H1 (cell line): ENCODE measurements around the gene NINJ2. TPM values are rescaled to one million over a fixed set of nuclear protein-coding genes. Genes with fewer than 3 reads are reported as not detected.

ENCODE experiments used
- CTCF ChIA-PET: fragments of 300-600 bp; sonication (Branson Sonifier 250); formaldehyde crosslinking; loops from one replicate; lab custom pipeline; 2021; ENCODE audit not compliant: partially characterized antibody; lab: Charles Lee
- POLR2A ChIA-PET: fragments of 300-600 bp; sonication (Branson Sonifier 250); formaldehyde crosslinking; loops from one replicate; lab custom pipeline; 2021; ENCODE audit warnings: inconsistent platforms; ENCODE audit not compliant: partially characterized antibody; lab: Charles Lee
- DNase-seq, 2 experiments: peaks; one replicate each; pipeline versions ENCODE4 v3.0.0 to v3.0.0-alpha.2; 2010 to 2022; ENCODE audit warnings: low spot score in 2 of 2, low read depth in 1 of 2, mixed read lengths in 1 of 2
- FAIRE-seq: peaks from 2 replicates; lab custom pipeline; 2011; peaks lifted over from hg19 to GRCh38; lab: Jason Lieb, UNC
- H2AFZ ChIP-seq: 2 replicates; pipeline ENCODE4 v1.8.1; 2012; ENCODE audit warnings: low read length, inconsistent platforms
- H2AK5ac ChIP-seq: 2 replicates; pipeline ENCODE4 v1.6.1; 2013; ENCODE audit warnings: low read depth, low read length
- H2BK120ac ChIP-seq: replicated peaks from 2 replicates; pipeline ENCODE3; 2013; ENCODE audit warnings: low read depth, low read length, inconsistent platforms
- H2BK12ac ChIP-seq: 2 replicates; pipeline ENCODE4 v1.6.1; 2013; ENCODE audit warnings: low read depth, low read length
- H2BK15ac ChIP-seq: 2 replicates; pipeline ENCODE4 v1.6.1; 2013; ENCODE audit warnings: low read length
- H2BK20ac ChIP-seq: 2 replicates; pipeline ENCODE4 v1.6.1; 2013; ENCODE audit warnings: low read length
- H2BK5ac ChIP-seq: 2 replicates; pipeline ENCODE4 v1.6.1; 2013; ENCODE audit warnings: low read depth, low read length
- H3K14ac ChIP-seq: 2 replicates; pipeline ENCODE4 v1.6.1; 2013; ENCODE audit warnings: inconsistent platforms; ENCODE audit not compliant: insufficient read length
- H3K18ac ChIP-seq: 2 replicates; pipeline ENCODE4 v1.6.1; 2013; ENCODE audit warnings: low read length; ENCODE audit errors: extremely low read depth
- H3K23ac ChIP-seq: 2 replicates; pipeline ENCODE4 v1.6.1; 2013; ENCODE audit warnings: inconsistent platforms; ENCODE audit not compliant: insufficient read length
- H3K23me2 ChIP-seq: 2 replicates; pipeline ENCODE4 v1.6.1; 2013; ENCODE audit warnings: low read depth, low read length
- H3K27ac ChIP-seq: 2 replicates; pipeline ENCODE4 v1.6.1; 2011; ENCODE audit warnings: low read depth, low read length, inconsistent platforms
- H3K27me3 ChIP-seq, 4 experiments: replicated peaks in 1 of 4; 1 replicate in 1 of 4; 2 replicates in 3 of 4; pipeline versions ENCODE4 v1.6.1 to v1.8.1; 2011 to 2013; ENCODE audit warnings: low read length in 3 of 4, mild to moderate bottlenecking in 3 of 4, inconsistent platforms in 2 of 4, mixed read lengths in 2 of 4, moderate library complexity in 1 of 4; ENCODE audit not compliant: control insufficient read depth in 3 of 4, insufficient read depth in 3 of 4; ENCODE audit errors: extremely low read depth in 1 of 4
- H3K36me3 ChIP-seq, 4 experiments: 2 replicates each; pipeline versions ENCODE4 v1.6.1 to v1.8.1; 2011 to 2013; ENCODE audit warnings: mild to moderate bottlenecking in 4 of 4, low read length in 3 of 4, moderate library complexity in 2 of 4, control low read depth in 1 of 4, inconsistent platforms in 1 of 4; ENCODE audit not compliant: insufficient read depth in 4 of 4, control insufficient read depth in 2 of 4
- H3K4ac ChIP-seq: replicated peaks from 2 replicates; pipeline ENCODE3; 2013; ENCODE audit warnings: low read length, low read depth, mixed read lengths, inconsistent platforms; ENCODE audit not compliant: insufficient read length
- H3K4me1 ChIP-seq, 4 experiments: replicated peaks in 1 of 4; 1 replicate in 1 of 4; 2 replicates in 3 of 4; pipeline versions ENCODE4 v1.6.1 to v1.8.1; 2011 to 2013; ENCODE audit warnings: low read length in 3 of 4, inconsistent platforms in 2 of 4, mixed read lengths in 1 of 4; ENCODE audit not compliant: insufficient read depth in 4 of 4, control insufficient read depth in 3 of 4
- H3K4me2 ChIP-seq, 2 experiments: 2 replicates each; pipeline versions ENCODE4 v1.6.1 to v1.8.1; 2011 to 2013; ENCODE audit warnings: low read depth in 2 of 2, low read length in 2 of 2, control low read depth in 1 of 2, inconsistent platforms in 1 of 2, mild to moderate bottlenecking in 1 of 2; ENCODE audit not compliant: insufficient read depth in 1 of 2
- H3K4me3 ChIP-seq, 4 experiments: fragments of 200-600, 300-600 bp in 1 of 4; sonication (generic), shearing (Covaris generic), sonication (Bioruptor Twin) in 1 of 4; 2 replicates each; pipeline versions ENCODE4 v1.5.1 to v1.8.1; 2011 to 2016; ENCODE audit warnings: low read length in 4 of 4, low read depth in 3 of 4, control low read depth in 2 of 4, inconsistent platforms in 2 of 4, mild to moderate bottlenecking in 2 of 4, mixed read lengths in 1 of 4, moderate library complexity in 1 of 4; ENCODE audit not compliant: insufficient read depth in 2 of 4; ENCODE audit errors: extremely low read depth in 1 of 4
- H3K56ac ChIP-seq: replicated peaks from 2 replicates; pipeline ENCODE3; 2013; ENCODE audit warnings: low read depth, mild to moderate bottlenecking, mixed read lengths, low read length, inconsistent platforms; ENCODE audit not compliant: insufficient read length
- H3K79me1 ChIP-seq: 2 replicates; pipeline ENCODE4 v1.6.1; 2013; ENCODE audit warnings: low read depth, low read length, control low read depth
- H3K79me2 ChIP-seq, 2 experiments: 2 replicates each; pipeline versions ENCODE4 v1.6.1 to v1.8.1; 2012 to 2013; ENCODE audit warnings: low read length in 2 of 2, mild to moderate bottlenecking in 2 of 2, inconsistent platforms in 1 of 2; ENCODE audit not compliant: insufficient read depth in 2 of 2, control insufficient read depth in 1 of 2
- H3K9ac ChIP-seq, 4 experiments: replicated peaks in 1 of 4; 1 replicate in 1 of 4; 2 replicates in 3 of 4; pipeline versions ENCODE4 v1.6.1 to v1.8.1; 2011 to 2013; ENCODE audit warnings: low read depth in 3 of 4, low read length in 3 of 4, control low read depth in 2 of 4, mild to moderate bottlenecking in 2 of 4, moderate library complexity in 2 of 4, inconsistent platforms in 1 of 4; ENCODE audit errors: extremely low read depth in 1 of 4
- H3K9me3 ChIP-seq, 2 experiments: 2 replicates each; pipeline versions ENCODE4 v1.6.1 to v1.8.1; 2012 to 2013; ENCODE audit warnings: mild to moderate bottlenecking in 2 of 2, moderate library complexity in 2 of 2, control low read depth in 1 of 2, inconsistent platforms in 1 of 2, low read depth in 1 of 2, low read length in 1 of 2, mixed read lengths in 1 of 2; ENCODE audit not compliant: insufficient read depth in 2 of 2
- H4K20me1 ChIP-seq, 2 experiments: replicated peaks in 1 of 2; 2 replicates each; pipeline versions ENCODE3 to v1.8.1; 2011 to 2013; ENCODE audit warnings: inconsistent platforms in 2 of 2, low read length in 2 of 2, mild to moderate bottlenecking in 1 of 2; ENCODE audit not compliant: insufficient read depth in 2 of 2, control insufficient read depth in 1 of 2
- H4K5ac ChIP-seq: 2 replicates; pipeline ENCODE4 v1.6.1; 2013; ENCODE audit warnings: low read length, low read depth, mixed read lengths, inconsistent platforms; ENCODE audit not compliant: insufficient read length
- H4K8ac ChIP-seq: 2 replicates; pipeline ENCODE4 v1.8.0; 2013; ENCODE audit warnings: mild to moderate bottlenecking, moderate library complexity, low read length, inconsistent platforms; ENCODE audit not compliant: insufficient read depth; ENCODE audit errors: extremely low read depth
- H4K91ac ChIP-seq: replicated peaks from 2 replicates; pipeline ENCODE3; 2013; ENCODE audit warnings: low read length, mixed read lengths, inconsistent platforms; ENCODE audit not compliant: insufficient read length
- BACH1 ChIP-seq: IDR thresholded peaks from 2 replicates; pipeline ENCODE4 v1.6.1; 2012; ENCODE audit warnings: low read length, improper control_type of control experiment
- BRCA1 ChIP-seq: IDR thresholded peaks from 2 replicates; pipeline ENCODE4 v1.6.1; 2012; ENCODE audit warnings: low read depth, low read length, improper control_type of control experiment
- CEBPB ChIP-seq: IDR thresholded peaks from 2 replicates; pipeline ENCODE4 v1.6.1; 2012; ENCODE audit warnings: low read depth, low read length
- CHD2 ChIP-seq: IDR thresholded peaks from 2 replicates; pipeline ENCODE4 v1.6.1; 2012; ENCODE audit warnings: low read length, improper control_type of control experiment
- MAX ChIP-seq: IDR thresholded peaks from 2 replicates; pipeline ENCODE4 v1.6.1; 2012; ENCODE audit warnings: inconsistent platforms
- NRF1 ChIP-seq: IDR thresholded peaks from 2 replicates; pipeline ENCODE4 v1.6.1; 2011; ENCODE audit warnings: mild to moderate bottlenecking, low read depth, low read length, improper control_type of control experiment
- WGBS, 2 experiments: shearing (Covaris generic) in 1 of 2; methylation state at CpG; one replicate each; pipeline versions ENCODE4 v1.1.6 to v1.1.7; 2013 to 2015; ENCODE audit warnings: low lambda C conversion rate in 2 of 2, mixed read lengths in 2 of 2, inconsistent platforms in 1 of 2, low coverage in 1 of 2, missing lambda C conversion rate in 1 of 2; ENCODE audit not compliant: insufficient replicate concordance in 2 of 2, insufficient coverage in 1 of 2, insufficient read length in 1 of 2; ENCODE audit errors: extremely low coverage in 1 of 2, missing lambda C conversion rate in 1 of 2; 5-methylcytosine and 5-hydroxymethylcytosine counted together
- polyA plus RNA-seq, 7 experiments: library from polyadenylated mRNA; depleted of rRNA in 3 of 7; stranded (reverse) in 5 of 7; unstranded in 2 of 7; fragments of >200 nt in 5 of 7; fragments of 200-250 nt in 2 of 7; gene quantifications; 1 replicate in 5 of 7; 2 replicates in 1 of 7; 4 replicates in 1 of 7; pipeline versions ENCODE4 v1.2.1 to v1.2.3, GENCODE V29; 2011 to 2013; ENCODE audit warnings: missing spikeins in 2 of 7, mixed read lengths in 2 of 7
- total RNA-seq: library from RNA; stranded (reverse); fragmentation: NEBNext Ultra II Directional; extraction: Animal tissue kit (Norgen Biotek cat#: 25700); gene quantifications from 2 replicates; pipeline ENCODE4 v1.2.1, GENCODE V29; 2021

The NINJ2 gene
- total and polyA plus RNA-seq, 2 of the 8 experiments (the other 6 are each of a cell fraction or from before 2014, with no cell fraction given), result 1.4 TPM; not detected in 1

- H4K8ac ChIP-seq, result no peak overlapping the region
- no peak overlapping the region for H4K5ac ChIP-seq
- H2BK15ac ChIP-seq, result no peak overlapping the region
- H3K56ac ChIP-seq, result no peak overlapping the region
- H3K18ac ChIP-seq, result no peak overlapping the region
- WGBS, 2 experiments, result 81% methylated on average over 14 of the region's 14 CpGs; no CpG with 5 or more reads in 1 of the 2 experiments
- no peak overlapping the region for H3K9ac ChIP-seq
- no peak overlapping the region for H3K27ac ChIP-seq
- H3K4ac ChIP-seq, result no peak overlapping the region
- no peaks in the 10 kb centered on the region for H3K79me1 ChIP-seq
- H3K9me3 ChIP-seq, result no peaks in the 10 kb centered on the region
- H3K14ac ChIP-seq, result no peak overlapping the region
- POLR2A ChIA-PET, result no interaction called here
- no peak overlapping the region for H2AK5ac ChIP-seq
- H3K4me2 ChIP-seq, result no peak overlapping the region; a peak in 1 of 4 replicates
- H3K4me3 ChIP-seq, result no peak overlapping the region
- H3K4me1 ChIP-seq, result no peaks in the 10 kb centered on the region; a peak in 1 of 7 replicates
- no peak overlapping the region for H2BK5ac ChIP-seq
- no peak overlapping the region for H2BK12ac ChIP-seq
- TF ChIP-seq NRF1, result no peak
- no peak for TF ChIP-seq BRCA1
- no peak for TF ChIP-seq BACH1
- no peak for TF ChIP-seq CHD2
- TF ChIP-seq MAX, result no peak
- TF ChIP-seq CEBPB, result peak; percentile 48; the same call in 1 of the 2 replicates
- TF ChIP-seq, all 59 proteins: peak for 1
- FAIRE-seq, result no peak
- no peak overlapping the region for H3K23ac ChIP-seq
- CTCF ChIA-PET, result interaction anchor here (0.6 to 2.0 kb wide), 3 partner anchors 24 to 198 kb away, joined by 3 to 9 read pairs (median 3); no protein-coding TSS in a partner anchor
- H4K91ac ChIP-seq, result no peak overlapping the region
- no peaks in the 10 kb centered on the region for H3K27me3 ChIP-seq
- H3K23me2 ChIP-seq, result no peaks in the 10 kb centered on the region
- H3K36me3 ChIP-seq, result no peaks in the 10 kb centered on the region
- H2AFZ ChIP-seq, result 0 out of 2 replicates have a peak overlapping the region, but pooled peaks have one; percentile 66
- H2BK20ac ChIP-seq, result no peak overlapping the region
- no peak for DNase-seq
- H3K79me2 ChIP-seq, result no peaks in the 10 kb centered on the region
- H4K20me1 ChIP-seq, result no peaks in the 10 kb centered on the region
- no peak overlapping the region for H2BK120ac ChIP-seq
Observed at GRCh38 chr12:617304-617915, 45.8 kb downstream of the NINJ2 start.
